ENCODE results near the gene FTCDNL1. TPM values are rescaled to one million over a fixed set of nuclear protein-coding genes. Genes with fewer than 3 reads are reported as not detected.

The FTCDNL1 gene
- total and polyA plus RNA-seq, 2 donors (not counting 1 experiment from before 2014, with no cell fraction given), result 1.7 to 1.9 TPM

DNA sequence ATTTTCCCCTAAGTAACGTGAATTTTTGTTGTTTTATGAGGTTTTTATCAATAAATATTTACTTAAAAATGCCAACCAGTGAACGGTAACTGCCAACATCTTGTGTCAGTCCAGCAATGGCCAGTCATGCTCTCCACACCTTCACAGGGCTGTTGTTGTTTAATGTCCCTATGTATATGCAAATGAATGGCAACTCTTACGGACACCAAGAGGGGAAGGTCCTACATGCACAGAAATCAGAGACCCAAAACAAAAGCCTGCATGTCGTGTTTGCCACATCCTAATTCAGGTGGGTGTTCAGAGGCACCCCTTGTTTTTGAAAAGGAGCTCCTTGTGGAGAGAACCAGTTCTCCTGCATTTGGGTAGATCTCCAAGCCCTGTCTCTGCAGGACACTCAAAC, 4.8 kb upstream of the FTCDNL1 start:
- no peaks in the 10 kb centered on the region for H3K27me3 ChIP-seq (replicated peaks in 1 of 4; ENCODE audit: control extremely low read depth in 1 of 4, control insufficient read depth in 3 of 4, insufficient read depth in 4 of 4, low read length in 3 of 4)
- TF ChIP-seq EZH2 (IDR thresholded peaks at IDR 0.05; ENCODE audit: borderline replicate concordance, insufficient read depth, low read depth, low read length, poor library complexity, severe bottlenecking), result no peak
- TF ChIP-seq, protein P1, sequence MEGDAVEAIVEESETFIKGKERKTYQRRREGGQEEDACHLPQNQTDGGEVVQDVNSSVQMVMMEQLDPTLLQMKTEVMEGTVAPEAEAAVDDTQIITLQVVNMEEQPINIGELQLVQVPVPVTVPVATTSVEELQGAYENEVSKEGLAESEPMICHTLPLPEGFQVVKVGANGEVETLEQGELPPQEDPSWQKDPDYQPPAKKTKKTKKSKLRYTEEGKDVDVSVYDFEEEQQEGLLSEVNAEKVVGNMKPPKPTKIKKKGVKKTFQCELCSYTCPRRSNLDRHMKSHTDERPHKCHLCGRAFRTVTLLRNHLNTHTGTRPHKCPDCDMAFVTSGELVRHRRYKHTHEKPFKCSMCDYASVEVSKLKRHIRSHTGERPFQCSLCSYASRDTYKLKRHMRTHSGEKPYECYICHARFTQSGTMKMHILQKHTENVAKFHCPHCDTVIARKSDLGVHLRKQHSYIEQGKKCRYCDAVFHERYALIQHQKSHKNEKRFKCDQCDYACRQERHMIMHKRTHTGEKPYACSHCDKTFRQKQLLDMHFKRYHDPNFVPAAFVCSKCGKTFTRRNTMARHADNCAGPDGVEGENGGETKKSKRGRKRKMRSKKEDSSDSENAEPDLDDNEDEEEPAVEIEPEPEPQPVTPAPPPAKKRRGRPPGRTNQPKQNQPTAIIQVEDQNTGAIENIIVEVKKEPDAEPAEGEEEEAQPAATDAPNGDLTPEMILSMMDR (IDR thresholded peaks at IDR 0.05), result no peak
- no peak overlapping the region for H3K9ac ChIP-seq (ENCODE audit: low read length)
- no peak overlapping the region for H2AFZ ChIP-seq (ENCODE audit: insufficient read depth, low read depth, low read length, poor library complexity, severe bottlenecking)
- CTCF ChIA-PET, result no interaction called here
- H3K36me3 ChIP-seq (replicated peaks in 1 of 2; ENCODE audit: control extremely low read depth in 1 of 2, control insufficient read depth in 1 of 2, extremely low read depth in 1 of 2, insufficient read depth in 2 of 2, low read length in 1 of 2), result no peaks in the 10 kb centered on the region
- H3K79me2 ChIP-seq (ENCODE audit: control insufficient read depth, insufficient read depth, low read length), result no peaks in the 10 kb centered on the region
- no peaks in the 10 kb centered on the region for H3K9me3 Mint-ChIP-seq (ENCODE audit: insufficient read depth)
- no peaks in the 10 kb centered on the region for H3K9me3 ChIP-seq (ENCODE audit: control extremely low read depth in 1 of 3, control insufficient read depth in 2 of 3, insufficient read depth in 1 of 3, low read length in 2 of 3)
- H3K4me1 Mint-ChIP-seq, result peaks cover 4% of the 10 kb centered on the region
- no peaks in the 10 kb centered on the region for H4K20me1 ChIP-seq (ENCODE audit: control insufficient read depth, insufficient read depth, low read length, poor library complexity, severe bottlenecking)
- H3K4me2 ChIP-seq (replicated peaks; ENCODE audit: low read depth, low read length, poor library complexity, severe bottlenecking), result no peak overlapping the region
- POLR2A ChIA-PET, result no interaction called here
- H3K27ac ChIP-seq (ENCODE audit: low read length in 2 of 2), result no peak overlapping the region
- WGBS (ENCODE audit: insufficient coverage), result 87% methylated on average over 3 of the region's 4 CpGs
- peaks cover 0 to 4% of the 10 kb centered on the region in 2 donors for H3K4me1 ChIP-seq (ENCODE audit: control insufficient read depth in 2 of 2, insufficient read depth in 2 of 2, low read length in 2 of 2)
- no peak for ATAC-seq (ENCODE audit: low read depth)
- no peak for DNase-seq
- H3K27me3 Mint-ChIP-seq, result peaks cover 23% of the 10 kb centered on the region
- no peak overlapping the region for H3K4me3 ChIP-seq (ENCODE audit: control extremely low read depth in 1 of 5, extremely low read depth in 1 of 5, insufficient read depth in 1 of 5, low read depth in 2 of 5, low read length in 4 of 5)
- intact Hi-C loops (cut with micrococcal nuclease), result no loop called here
- H3K27ac Mint-ChIP-seq, result no peak overlapping the region
- H3K4me3 Mint-ChIP-seq, result no peak overlapping the region

DNA sequence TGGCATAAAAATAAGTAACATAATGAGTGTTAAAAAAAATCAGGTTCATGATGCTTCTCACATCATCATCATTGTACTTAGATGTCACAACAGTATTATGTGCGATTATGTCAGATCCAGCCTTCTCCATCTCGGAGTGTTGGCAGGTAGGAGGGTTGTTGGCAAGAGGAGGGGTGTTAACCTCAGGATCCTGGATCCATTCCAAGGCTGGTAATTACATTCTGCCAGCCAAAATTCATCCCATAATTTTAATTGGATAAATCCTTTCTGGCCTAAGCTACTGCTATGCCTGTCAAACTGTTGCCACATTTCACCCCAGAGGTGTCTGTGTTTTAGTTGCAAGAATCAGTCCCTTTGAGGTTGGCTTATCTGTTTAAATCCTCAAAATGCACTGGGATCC, 891 bp upstream of the FTCDNL1 start:
- POLR2A ChIA-PET, result no interaction called here
- peaks cover 9% of the 10 kb centered on the region for H3K4me1 Mint-ChIP-seq
- Histone ChIP-seq H3K27ac (ENCODE audit: low read length in 2 of 2) (no peak overlapping the region), H3K4me1 (ENCODE audit: control insufficient read depth in 2 of 2, insufficient read depth in 2 of 2, low read length in 2 of 2) (peaks cover 5 to 11% of the 10 kb centered on the region in 2 donors), H3K9me3 (ENCODE audit: control extremely low read depth in 1 of 3, control insufficient read depth in 2 of 3, insufficient read depth in 1 of 3, low read length in 2 of 3) (no peaks in the 10 kb centered on the region), H3K79me2 (ENCODE audit: control insufficient read depth, insufficient read depth, low read length) (no peaks in the 10 kb centered on the region), H3K4me2 (replicated peaks; ENCODE audit: low read depth, low read length, poor library complexity, severe bottlenecking) (no peak overlapping the region), H4K20me1 (ENCODE audit: control insufficient read depth, insufficient read depth, low read length, poor library complexity, severe bottlenecking) (no peaks in the 10 kb centered on the region), H3K36me3 (replicated peaks in 1 of 2; ENCODE audit: control extremely low read depth in 1 of 2, control insufficient read depth in 1 of 2, extremely low read depth in 1 of 2, insufficient read depth in 2 of 2, low read length in 1 of 2) (no peaks in the 10 kb centered on the region), H3K27me3 (replicated peaks in 1 of 4; ENCODE audit: control extremely low read depth in 1 of 4, control insufficient read depth in 3 of 4, insufficient read depth in 4 of 4, low read length in 3 of 4) (no peaks in the 10 kb centered on the region), H3K9ac (ENCODE audit: low read length) (no peak overlapping the region), H2AFZ (ENCODE audit: insufficient read depth, low read depth, low read length, poor library complexity, severe bottlenecking) (no peak overlapping the region), H3K4me3 (ENCODE audit: control extremely low read depth in 1 of 5, extremely low read depth in 1 of 5, insufficient read depth in 1 of 5, low read depth in 2 of 5, low read length in 4 of 5) (no peak overlapping the region)
- WGBS (ENCODE audit: insufficient coverage), result no CpG with 5 or more reads among the region's 2 CpGs
- no peaks in the 10 kb centered on the region for H3K9me3 Mint-ChIP-seq (ENCODE audit: insufficient read depth)
- no peak overlapping the region for H3K27ac Mint-ChIP-seq
- DNase-seq, result no peak
- CTCF ChIA-PET, result interaction anchor here (0.9 to 1.1 kb wide), 2 partner anchors 9 to 11 kb away, joined by 4 read pairs; no protein-coding TSS in a partner anchor
- no peak overlapping the region for H3K4me3 Mint-ChIP-seq
- no peak for TF ChIP-seq EZH2 (IDR thresholded peaks at IDR 0.05; ENCODE audit: borderline replicate concordance, insufficient read depth, low read depth, low read length, poor library complexity, severe bottlenecking)
- TF ChIP-seq, protein P1 (IDR thresholded peaks at IDR 0.05), result no peak
- intact Hi-C loops (cut with micrococcal nuclease), result loop anchor here (1.0 kb wide), 1 partner anchor 59 kb away; the partner anchor contains the start of gene C2orf69
- no peak for ATAC-seq (ENCODE audit: low read depth)
- H3K27me3 Mint-ChIP-seq, result peaks cover 9% of the 10 kb centered on the region
